ENCODE results near the gene VWF.
"Not testable (repeated sequence)": the region's sequence is repeated elsewhere in the genome, so short reads cannot be mapped to it uniquely, and the experiment has no call there.

GRCh38 chr12:6019256-6019655 is 105.2 kb downstream of the VWF start:
- not testable (repeated sequence) for TF ChIP-seq POLR2A (IDR thresholded peaks at IDR 0.05; ENCODE audit: extremely low read depth, insufficient read length)
- TF ChIP-seq, protein P1, sequence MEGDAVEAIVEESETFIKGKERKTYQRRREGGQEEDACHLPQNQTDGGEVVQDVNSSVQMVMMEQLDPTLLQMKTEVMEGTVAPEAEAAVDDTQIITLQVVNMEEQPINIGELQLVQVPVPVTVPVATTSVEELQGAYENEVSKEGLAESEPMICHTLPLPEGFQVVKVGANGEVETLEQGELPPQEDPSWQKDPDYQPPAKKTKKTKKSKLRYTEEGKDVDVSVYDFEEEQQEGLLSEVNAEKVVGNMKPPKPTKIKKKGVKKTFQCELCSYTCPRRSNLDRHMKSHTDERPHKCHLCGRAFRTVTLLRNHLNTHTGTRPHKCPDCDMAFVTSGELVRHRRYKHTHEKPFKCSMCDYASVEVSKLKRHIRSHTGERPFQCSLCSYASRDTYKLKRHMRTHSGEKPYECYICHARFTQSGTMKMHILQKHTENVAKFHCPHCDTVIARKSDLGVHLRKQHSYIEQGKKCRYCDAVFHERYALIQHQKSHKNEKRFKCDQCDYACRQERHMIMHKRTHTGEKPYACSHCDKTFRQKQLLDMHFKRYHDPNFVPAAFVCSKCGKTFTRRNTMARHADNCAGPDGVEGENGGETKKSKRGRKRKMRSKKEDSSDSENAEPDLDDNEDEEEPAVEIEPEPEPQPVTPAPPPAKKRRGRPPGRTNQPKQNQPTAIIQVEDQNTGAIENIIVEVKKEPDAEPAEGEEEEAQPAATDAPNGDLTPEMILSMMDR (IDR thresholded peaks at IDR 0.05; ENCODE audit: low read depth, low read length): not testable (repeated sequence)

All from NB4 (cell line).